Loucy (cell line): Measurements from ENCODE around the gene TRH.

Experiments
- H2AFZ ChIP-seq: fragments of 200-600 bp; sonication (generic); 2 replicates; pipeline ENCODE4 v1.6.0; 2016; ENCODE audit warnings: antibody characterized with exemption, mild to moderate bottlenecking, low read length, moderate library complexity
- H3F3A ChIP-seq: fragments of 200-600 bp; 2 replicates; pipeline ENCODE4 v1.6.0; 2016; ENCODE audit warnings: antibody characterized with exemption, low read depth, mild to moderate bottlenecking
- H3K27me3 ChIP-seq: fragments of 200-600 bp; sonication (generic); 2 replicates; pipeline ENCODE4 v1.6.1; 2014; ENCODE audit warnings: low read length, mild to moderate bottlenecking; ENCODE audit not compliant: insufficient read depth, poor library complexity, severe bottlenecking
- H3K36me3 ChIP-seq: fragments of 200-600 bp; sonication (generic); 2 replicates; pipeline ENCODE4 v1.6.1; 2016; ENCODE audit warnings: low read length; ENCODE audit not compliant: insufficient read depth
- H3K4me1 ChIP-seq: fragments of 200-600 bp; sonication (generic); 2 replicates; pipeline ENCODE4 v1.5.1; 2014; ENCODE audit warnings: low read length, mild to moderate bottlenecking; ENCODE audit not compliant: insufficient read depth, poor library complexity, severe bottlenecking
- H3K4me2 ChIP-seq: fragments of 200-600 bp; sonication (generic); 2 replicates; pipeline ENCODE4 v1.6.0; 2014; ENCODE audit warnings: antibody characterized with exemption, low read length, low read depth, mild to moderate bottlenecking; ENCODE audit not compliant: poor library complexity, severe bottlenecking
- H3K4me3 ChIP-seq: fragments of 200-600 bp; sonication (generic); 2 replicates; pipeline ENCODE4 v1.5.1; 2014; ENCODE audit warnings: low read length, mild to moderate bottlenecking, mixed read lengths; ENCODE audit not compliant: poor library complexity, severe bottlenecking
- H3K79me2 ChIP-seq: fragments of 200-600 bp; sonication (generic); 2 replicates; pipeline ENCODE4 v1.6.1; 2014; ENCODE audit warnings: low read length; ENCODE audit not compliant: insufficient read depth
- H3K9ac ChIP-seq: fragments of 200-600 bp; sonication (generic); 2 replicates; pipeline ENCODE4 v1.6.0; 2014; ENCODE audit warnings: mild to moderate bottlenecking, low read depth, low read length, moderate library complexity; ENCODE audit not compliant: poor library complexity, severe bottlenecking
- H3K9me2 ChIP-seq: fragments of 200-600 bp; sonication (generic); replicated peaks from 2 replicates; pipeline ENCODE4 v1.6.1; 2016; ENCODE audit warnings: low read depth, low read length, mixed read lengths
- H3K9me3 ChIP-seq: fragments of 200-600 bp; sonication (generic); 2 replicates; pipeline ENCODE4 v1.6.1; 2014; ENCODE audit warnings: mild to moderate bottlenecking, antibody characterized with exemption, low read length, low read depth; ENCODE audit not compliant: insufficient read depth
- H4K20me1 ChIP-seq: fragments of 200-600 bp; sonication (generic); 2 replicates; pipeline ENCODE4 v1.6.0; 2014; ENCODE audit warnings: antibody characterized with exemption, low read length, mild to moderate bottlenecking; ENCODE audit not compliant: insufficient read depth, poor library complexity, severe bottlenecking
- EZH2phosphoT487 ChIP-seq: fragments of 200-600 bp; IDR thresholded peaks from 2 replicates; pipeline ENCODE4 v1.6.1; 2018; ENCODE audit warnings: antibody characterized with exemption, mild to moderate bottlenecking, moderate library complexity, borderline replicate concordance
- TF ChIP-seq, protein P1 (sequence below): fragments of 200-600 bp; sonication (generic); conservative IDR thresholded peaks from 2 replicates; pipeline ENCODE4 v1.5.1; 2014; ENCODE audit warnings: mild to moderate bottlenecking, antibody characterized with exemption, low read length

TRH gene

DNA sequence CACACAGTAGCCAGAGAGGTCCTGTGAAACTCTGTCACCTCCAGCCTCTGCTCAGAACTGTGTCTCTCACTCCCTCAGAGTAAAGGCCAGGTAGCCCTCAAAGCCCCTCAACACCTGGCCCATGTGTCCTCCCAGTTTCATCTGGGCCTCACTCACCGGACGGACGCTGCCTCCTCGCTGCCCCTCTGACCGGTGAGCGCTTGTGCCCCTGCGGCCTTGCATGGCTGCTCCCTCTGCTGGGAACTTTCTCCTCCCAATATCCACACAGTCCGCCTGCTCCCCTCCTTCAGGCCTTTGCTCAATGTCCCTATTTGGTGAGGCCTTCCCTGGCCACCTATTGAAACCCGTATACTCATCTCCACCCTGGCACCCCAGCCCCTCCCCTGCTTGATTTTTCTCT lies 36.8 kb upstream of the TRH start:
- Histone ChIP-seq H2AFZ (no peak overlapping the region), H3K9me3 (no peaks in the 10 kb centered on the region), H3K36me3 (no peaks in the 10 kb centered on the region), H3F3A (no peaks in the 10 kb centered on the region), H3K4me1 (no peaks in the 10 kb centered on the region), H3K79me2 (no peaks in the 10 kb centered on the region), H3K9me2 (no peaks in the 10 kb centered on the region), H3K27me3 (no peaks in the 10 kb centered on the region), H4K20me1 (no peaks in the 10 kb centered on the region), H3K4me2 (no peak overlapping the region), H3K9ac (no peak overlapping the region), H3K4me3 (no peak overlapping the region)
- no peak for TF ChIP-seq EZH2phosphoT487
- TF ChIP-seq, protein P1, sequence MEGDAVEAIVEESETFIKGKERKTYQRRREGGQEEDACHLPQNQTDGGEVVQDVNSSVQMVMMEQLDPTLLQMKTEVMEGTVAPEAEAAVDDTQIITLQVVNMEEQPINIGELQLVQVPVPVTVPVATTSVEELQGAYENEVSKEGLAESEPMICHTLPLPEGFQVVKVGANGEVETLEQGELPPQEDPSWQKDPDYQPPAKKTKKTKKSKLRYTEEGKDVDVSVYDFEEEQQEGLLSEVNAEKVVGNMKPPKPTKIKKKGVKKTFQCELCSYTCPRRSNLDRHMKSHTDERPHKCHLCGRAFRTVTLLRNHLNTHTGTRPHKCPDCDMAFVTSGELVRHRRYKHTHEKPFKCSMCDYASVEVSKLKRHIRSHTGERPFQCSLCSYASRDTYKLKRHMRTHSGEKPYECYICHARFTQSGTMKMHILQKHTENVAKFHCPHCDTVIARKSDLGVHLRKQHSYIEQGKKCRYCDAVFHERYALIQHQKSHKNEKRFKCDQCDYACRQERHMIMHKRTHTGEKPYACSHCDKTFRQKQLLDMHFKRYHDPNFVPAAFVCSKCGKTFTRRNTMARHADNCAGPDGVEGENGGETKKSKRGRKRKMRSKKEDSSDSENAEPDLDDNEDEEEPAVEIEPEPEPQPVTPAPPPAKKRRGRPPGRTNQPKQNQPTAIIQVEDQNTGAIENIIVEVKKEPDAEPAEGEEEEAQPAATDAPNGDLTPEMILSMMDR = no peak

DNA sequence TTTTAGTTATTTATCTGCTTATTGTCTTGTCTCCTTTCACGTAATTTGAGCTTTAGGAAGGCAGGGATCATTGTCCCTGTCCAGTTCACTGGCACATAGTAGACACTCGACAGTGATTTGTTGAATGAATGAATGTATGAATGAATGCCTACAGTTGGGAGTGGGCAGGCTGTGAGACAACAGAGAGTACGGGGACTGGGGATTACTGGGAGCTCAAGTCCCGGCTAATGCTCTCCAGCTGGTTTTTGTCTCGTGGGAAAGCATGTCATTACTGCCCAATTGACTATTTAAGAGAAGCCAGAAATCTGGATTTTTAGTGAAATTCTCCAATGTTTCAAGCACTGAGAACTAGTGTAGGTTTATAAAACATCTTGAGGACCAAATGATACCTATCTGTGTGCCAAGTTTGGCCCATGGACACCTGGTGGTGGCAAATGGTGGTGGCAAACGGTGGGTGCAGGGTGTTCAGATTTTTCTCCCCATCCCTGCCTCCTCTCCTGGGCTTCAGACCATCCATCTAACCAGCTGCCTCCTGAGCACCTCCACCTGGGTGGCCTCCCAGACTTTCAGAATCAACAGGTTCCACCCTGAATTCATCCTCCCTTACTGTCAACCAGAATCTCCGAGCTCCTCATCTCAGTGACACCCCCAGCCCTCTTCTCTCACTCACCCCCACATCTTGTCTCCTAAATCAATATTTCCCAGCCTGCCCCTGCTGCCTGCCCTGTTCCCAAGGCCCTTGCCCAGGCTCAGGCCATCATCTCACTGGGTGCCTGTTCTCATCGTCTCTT lies 36.2 kb upstream of the TRH start:
- H2AFZ ChIP-seq = no peak overlapping the region
- no peak for TF ChIP-seq EZH2phosphoT487
- TF ChIP-seq, protein P1 = peak; percentile 40
- no peaks in the 10 kb centered on the region for H3F3A ChIP-seq
- H3K9ac ChIP-seq = no peak overlapping the region
- no peaks in the 10 kb centered on the region for H3K27me3 ChIP-seq
- no peaks in the 10 kb centered on the region for H3K9me2 ChIP-seq
- no peaks in the 10 kb centered on the region for H3K79me2 ChIP-seq
- H3K36me3 ChIP-seq = no peaks in the 10 kb centered on the region
- H3K9me3 ChIP-seq = no peaks in the 10 kb centered on the region
- no peaks in the 10 kb centered on the region for H3K4me1 ChIP-seq
- H3K4me2 ChIP-seq = no peak overlapping the region
- no peaks in the 10 kb centered on the region for H4K20me1 ChIP-seq
- H3K4me3 ChIP-seq = no peak overlapping the region

DNA sequence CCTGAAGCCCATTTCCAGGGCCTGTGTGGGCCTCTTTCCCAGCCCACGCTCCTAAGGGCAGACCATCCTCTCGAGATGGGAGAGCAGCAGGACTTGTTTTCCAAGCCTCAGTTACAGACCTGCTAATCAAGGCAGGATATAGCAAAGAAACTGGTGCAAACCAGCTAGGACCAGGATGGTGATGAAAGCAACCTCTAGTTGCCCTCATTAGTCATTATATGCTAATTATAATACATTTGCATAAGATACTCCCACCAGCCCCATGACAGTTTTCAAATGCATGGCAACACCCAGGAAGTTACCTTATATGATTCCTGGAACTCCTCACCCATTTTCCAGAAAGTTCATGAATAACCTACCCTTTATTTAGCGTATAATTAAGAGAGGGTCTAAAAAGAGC lies 34.4 kb upstream of the TRH start:
- H3K4me2 ChIP-seq = no peak overlapping the region
- H4K20me1 ChIP-seq = no peaks in the 10 kb centered on the region
- no peak overlapping the region for H3K9ac ChIP-seq
- H3F3A ChIP-seq = no peaks in the 10 kb centered on the region
- H2AFZ ChIP-seq = no peak overlapping the region
- no peaks in the 10 kb centered on the region for H3K4me1 ChIP-seq
- no peaks in the 10 kb centered on the region for H3K9me2 ChIP-seq
- H3K9me3 ChIP-seq = no peaks in the 10 kb centered on the region
- H3K36me3 ChIP-seq = no peaks in the 10 kb centered on the region
- H3K4me3 ChIP-seq = no peak overlapping the region
- TF ChIP-seq, protein P1 = no peak
- no peak for TF ChIP-seq EZH2phosphoT487
- H3K79me2 ChIP-seq = no peaks in the 10 kb centered on the region
- no peaks in the 10 kb centered on the region for H3K27me3 ChIP-seq
